MM.1S (cell line): Measurements from ENCODE around the gene CA5A.

ENCODE experiments used
- EZH2phosphoT487 ChIP-seq: fragments of 300-600 bp; sonication (generic); IDR thresholded peaks from 2 replicates; pipeline ENCODE4 v1.6.1; 2018; ENCODE audit warnings: antibody characterized with exemption, low read length
- TF ChIP-seq, protein P1 (sequence below): fragments of 300-600 bp; sonication (generic); IDR thresholded peaks from 2 replicates; pipeline ENCODE4 v1.5.1; 2016; ENCODE audit warnings: antibody characterized with exemption, low read length, mixed read lengths

DNA sequence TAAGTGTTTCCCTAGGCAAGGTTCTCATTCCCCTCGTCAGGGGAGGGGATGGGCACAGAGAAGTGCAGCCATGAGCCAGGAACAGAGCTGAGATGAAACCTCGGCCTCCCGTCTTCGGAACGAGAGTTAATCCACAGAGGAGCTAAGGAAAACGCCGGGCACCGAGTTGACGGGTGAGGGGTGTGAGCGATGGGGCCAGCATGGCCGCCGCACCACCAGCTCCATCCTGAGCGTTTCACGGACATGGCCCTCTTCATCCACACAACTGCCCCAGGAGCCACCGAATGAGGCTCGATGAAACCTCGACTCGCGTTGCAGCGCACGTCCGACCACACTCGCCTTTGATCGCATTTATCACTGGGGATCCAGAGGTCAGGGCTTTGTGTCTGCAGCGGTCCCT is 21.5 kb downstream of the CA5A start:
- TF ChIP-seq, protein P1, sequence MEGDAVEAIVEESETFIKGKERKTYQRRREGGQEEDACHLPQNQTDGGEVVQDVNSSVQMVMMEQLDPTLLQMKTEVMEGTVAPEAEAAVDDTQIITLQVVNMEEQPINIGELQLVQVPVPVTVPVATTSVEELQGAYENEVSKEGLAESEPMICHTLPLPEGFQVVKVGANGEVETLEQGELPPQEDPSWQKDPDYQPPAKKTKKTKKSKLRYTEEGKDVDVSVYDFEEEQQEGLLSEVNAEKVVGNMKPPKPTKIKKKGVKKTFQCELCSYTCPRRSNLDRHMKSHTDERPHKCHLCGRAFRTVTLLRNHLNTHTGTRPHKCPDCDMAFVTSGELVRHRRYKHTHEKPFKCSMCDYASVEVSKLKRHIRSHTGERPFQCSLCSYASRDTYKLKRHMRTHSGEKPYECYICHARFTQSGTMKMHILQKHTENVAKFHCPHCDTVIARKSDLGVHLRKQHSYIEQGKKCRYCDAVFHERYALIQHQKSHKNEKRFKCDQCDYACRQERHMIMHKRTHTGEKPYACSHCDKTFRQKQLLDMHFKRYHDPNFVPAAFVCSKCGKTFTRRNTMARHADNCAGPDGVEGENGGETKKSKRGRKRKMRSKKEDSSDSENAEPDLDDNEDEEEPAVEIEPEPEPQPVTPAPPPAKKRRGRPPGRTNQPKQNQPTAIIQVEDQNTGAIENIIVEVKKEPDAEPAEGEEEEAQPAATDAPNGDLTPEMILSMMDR = no peak
- TF ChIP-seq EZH2phosphoT487 = no peak
